Endothelial cell of umbilical vein (primary cell): ENCODE measurements around the gene OLFM1. TPM values are rescaled to one million over a fixed set of nuclear protein-coding genes. Genes with fewer than 3 reads are reported as not detected.

ENCODE experiments used
- BruUV-seq: library from RNA; stranded (reverse); fragments of 400-500 nt; replicated peaks from 2 replicates; lab custom pipeline; 2021; lab: Mats Ljungman, UMichigan
- CTCF ChIA-PET: fragments of 300-600, 350-600 bp; sonication (Branson Sonifier 250); formaldehyde crosslinking; loops from one replicate; lab custom pipeline; 2021; ENCODE audit warnings: antibody characterized with exemption, inconsistent platforms; lab: Charles Lee
- POLR2A ChIA-PET: fragments of 300-600, 350-600 bp; sonication (Branson Sonifier 250); formaldehyde crosslinking; loops from one replicate; lab custom pipeline; 2021; ENCODE audit warnings: antibody characterized with exemption, inconsistent platforms; lab: Charles Lee
- DNase-seq: peaks from one replicate; pipeline ENCODE4 v3.0.0-alpha.2; 2011; ENCODE audit warnings: low read depth, low spot score
- FAIRE-seq: peaks from 2 replicates; lab custom pipeline; 2011; peaks lifted over from hg19 to GRCh38; lab: Jason Lieb, UNC
- H2AFZ ChIP-seq: 2 replicates; pipeline ENCODE4 v1.6.0; 2012; ENCODE audit warnings: low read depth, low read length, control low read depth, inconsistent platforms
- H3K27ac ChIP-seq: 2 replicates; pipeline ENCODE4 v1.5.1; 2011; ENCODE audit warnings: low read depth, mild to moderate bottlenecking, control low read depth, low read length, moderate library complexity; ENCODE audit not compliant: insufficient read depth
- H3K27me3 ChIP-seq, 2 experiments: 2 replicates each; pipeline versions ENCODE4 v1.6.0 to v1.6.1; 2011; ENCODE audit warnings: low read length in 2 of 2, mixed read lengths in 1 of 2; ENCODE audit not compliant: control insufficient read depth in 2 of 2, insufficient read depth in 2 of 2
- H3K36me3 ChIP-seq, 2 experiments: 2 replicates in 1 of 2; 3 replicates in 1 of 2; pipeline ENCODE4 v1.5.1; 2011; ENCODE audit warnings: low read length in 2 of 2, mild to moderate bottlenecking in 1 of 2, moderate library complexity in 1 of 2; ENCODE audit not compliant: control insufficient read depth in 2 of 2, insufficient read depth in 2 of 2; ENCODE audit errors: extremely low read depth in 1 of 2
- H3K4me1 ChIP-seq: 3 replicates; pipeline ENCODE4 v1.5.1; 2011; ENCODE audit warnings: mild to moderate bottlenecking, low read length; ENCODE audit not compliant: control insufficient read depth, insufficient read depth; ENCODE audit errors: extremely low read depth
- H3K4me2 ChIP-seq: 2 replicates; pipeline ENCODE4 v1.6.1; 2011; ENCODE audit warnings: low read length, control low read depth, mixed read lengths; ENCODE audit not compliant: insufficient read depth
- H3K4me3 ChIP-seq, 3 experiments: fragments of 200-600 bp in 1 of 3; sonication (generic), shearing (Covaris generic) in 1 of 3; replicated peaks in 1 of 3; 2 replicates each; pipeline ENCODE4 v1.5.1; 2011 to 2016; ENCODE audit warnings: control low read depth in 3 of 3, low read length in 3 of 3, mild to moderate bottlenecking in 2 of 3, inconsistent platforms in 1 of 3, low read depth in 1 of 3, moderate library complexity in 1 of 3; ENCODE audit not compliant: insufficient read depth in 1 of 3
- H3K79me2 ChIP-seq: 2 replicates; pipeline ENCODE4 v1.6.0; 2012; ENCODE audit warnings: low read length, inconsistent platforms; ENCODE audit not compliant: control insufficient read depth, insufficient read depth
- H3K9ac ChIP-seq: replicated peaks from 2 replicates; pipeline ENCODE3; 2011; ENCODE audit warnings: low read length, control low read depth; ENCODE audit not compliant: insufficient read depth; ENCODE audit errors: extremely low read depth
- H3K9me1 ChIP-seq: replicated peaks from 3 replicates; pipeline ENCODE4 v1.6.0; 2011; ENCODE audit warnings: mild to moderate bottlenecking, low read length; ENCODE audit not compliant: control insufficient read depth, insufficient read depth; ENCODE audit errors: extremely low read depth
- H3K9me3 ChIP-seq: replicated peaks from 2 replicates; pipeline ENCODE4 v1.5.1; 2012; ENCODE audit warnings: low read length, inconsistent platforms; ENCODE audit not compliant: control insufficient read depth, insufficient read depth
- H4K20me1 ChIP-seq: replicated peaks from 2 replicates; pipeline ENCODE3; 2011; ENCODE audit warnings: mild to moderate bottlenecking, low read length; ENCODE audit not compliant: control insufficient read depth, insufficient read depth; ENCODE audit errors: extremely low read depth
- EZH2 ChIP-seq: IDR thresholded peaks from 2 replicates; pipeline ENCODE4 v1.6.1; 2012; ENCODE audit warnings: borderline replicate concordance, low read depth, mild to moderate bottlenecking, moderate library complexity, low read length, inconsistent platforms; ENCODE audit not compliant: severe bottlenecking
- FOS ChIP-seq: IDR thresholded peaks from 2 replicates; pipeline ENCODE4 v1.6.1; 2011; ENCODE audit warnings: mild to moderate bottlenecking, low read length, moderate library complexity, borderline replicate concordance; ENCODE audit not compliant: insufficient read depth
- JUN ChIP-seq: IDR thresholded peaks from 2 replicates; pipeline ENCODE4 v1.6.1; 2011; ENCODE audit warnings: borderline replicate concordance, low read depth; ENCODE audit not compliant: insufficient read length, insufficient read depth
- MYC ChIP-seq: IDR thresholded peaks from one replicate; pipeline ENCODE4 v1.6.1; 2011; ENCODE audit warnings: mild to moderate bottlenecking, low read depth, low read length
- POLR2AphosphoS5 ChIP-seq: IDR thresholded peaks from 2 replicates; pipeline ENCODE4 v1.6.1; 2012; ENCODE audit warnings: low read depth, mild to moderate bottlenecking, control low read depth, low read length, moderate library complexity; ENCODE audit not compliant: insufficient read depth
- dilution Hi-C: fragments of 300-500 bp; cut with MboI; formaldehyde crosslinking; loops from one replicate; pipeline ENCODE4 v1.15.0; 2019; ENCODE audit warnings: low sequenced_read_pairs; ENCODE audit not compliant: extremely low pct_ligation_motif_present
- intact Hi-C: fragments of 100-400 bp; cut with micrococcal nuclease; formaldehyde crosslinking; loops from one replicate; pipeline ENCODE4 v1.10.0; 2022
- polyA plus RNA-seq, 4 experiments: library from polyadenylated mRNA; depleted of rRNA in 3 of 4; stranded (reverse) in 3 of 4; unstranded in 1 of 4; fragments of >200 nt; gene quantifications; 2 replicates each; pipeline versions ENCODE4 v1.2.1 to v1.2.3, GENCODE V29; 2011 to 2012; ENCODE audit warnings: missing spikeins in 1 of 4
- total RNA-seq: library from RNA; stranded (reverse); gene quantifications from 2 replicates; pipeline ENCODE4 v1.2.3, GENCODE V29; 2021
- TF ChIP-seq, protein P1 (sequence below): IDR thresholded peaks from 2 replicates; pipeline ENCODE4 v1.6.1; 2011; ENCODE audit not compliant: insufficient read depth, insufficient read length
- TF ChIP-seq, protein P2 (sequence below), 2 donors: IDR thresholded peaks; 1 replicate in 1 of 2; 2 replicates in 1 of 2; pipeline ENCODE4 v1.5.1; 2011; ENCODE audit warnings: low read length in 2 of 2, mild to moderate bottlenecking in 2 of 2, moderate library complexity in 2 of 2, control low read depth in 1 of 2, inconsistent platforms in 1 of 2, low read depth in 1 of 2; ENCODE audit not compliant: insufficient read depth in 1 of 2; ENCODE audit errors: extremely low read depth in 1 of 2

OLFM1 gene
- total and polyA plus RNA-seq, 2 donors (not counting 3 experiments of a cell fraction or from before 2014, with no cell fraction given) = 0.07 to 0.95 TPM

DNA sequence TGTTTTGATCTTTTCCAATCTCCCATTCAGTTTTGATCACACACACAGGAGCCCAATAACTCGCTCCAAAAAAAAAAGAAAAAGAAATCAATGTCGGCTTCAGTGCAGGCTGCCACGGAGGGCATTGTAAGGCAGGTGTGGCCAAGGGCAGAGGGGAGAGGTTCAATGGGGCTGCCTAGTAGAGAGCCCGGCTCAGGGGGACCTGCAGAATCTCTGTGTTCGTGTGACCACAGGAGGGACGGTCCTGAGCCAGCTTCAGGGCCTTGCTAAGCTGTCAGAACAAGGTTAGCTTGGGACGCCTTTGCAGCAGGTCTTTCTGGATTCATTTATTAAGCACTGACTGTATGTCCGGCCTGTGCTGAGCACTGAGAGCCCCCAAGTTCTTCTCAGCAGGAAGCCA lies 22.2 kb downstream of the OLFM1 start:
- no peaks in the 10 kb centered on the region for H3K9me3 ChIP-seq
- H3K4me1 ChIP-seq = no peaks in the 10 kb centered on the region
- H3K4me3 ChIP-seq = no peak overlapping the region
- no peak overlapping the region for H3K9ac ChIP-seq
- BruUV-seq = no TSS peak
- H3K36me3 ChIP-seq = no peaks in the 10 kb centered on the region
- H2AFZ ChIP-seq = no peak overlapping the region
- H3K27me3 ChIP-seq = no peaks in the 10 kb centered on the region
- H3K79me2 ChIP-seq = no peaks in the 10 kb centered on the region
- TF ChIP-seq POLR2AphosphoS5 = no peak
- TF ChIP-seq EZH2 = no peak
- no peak for TF ChIP-seq JUN
- TF ChIP-seq FOS = no peak
- TF ChIP-seq, protein P1, sequence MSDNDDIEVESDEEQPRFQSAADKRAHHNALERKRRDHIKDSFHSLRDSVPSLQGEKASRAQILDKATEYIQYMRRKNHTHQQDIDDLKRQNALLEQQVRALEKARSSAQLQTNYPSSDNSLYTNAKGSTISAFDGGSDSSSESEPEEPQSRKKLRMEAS = no peak
- TF ChIP-seq, protein P2, sequence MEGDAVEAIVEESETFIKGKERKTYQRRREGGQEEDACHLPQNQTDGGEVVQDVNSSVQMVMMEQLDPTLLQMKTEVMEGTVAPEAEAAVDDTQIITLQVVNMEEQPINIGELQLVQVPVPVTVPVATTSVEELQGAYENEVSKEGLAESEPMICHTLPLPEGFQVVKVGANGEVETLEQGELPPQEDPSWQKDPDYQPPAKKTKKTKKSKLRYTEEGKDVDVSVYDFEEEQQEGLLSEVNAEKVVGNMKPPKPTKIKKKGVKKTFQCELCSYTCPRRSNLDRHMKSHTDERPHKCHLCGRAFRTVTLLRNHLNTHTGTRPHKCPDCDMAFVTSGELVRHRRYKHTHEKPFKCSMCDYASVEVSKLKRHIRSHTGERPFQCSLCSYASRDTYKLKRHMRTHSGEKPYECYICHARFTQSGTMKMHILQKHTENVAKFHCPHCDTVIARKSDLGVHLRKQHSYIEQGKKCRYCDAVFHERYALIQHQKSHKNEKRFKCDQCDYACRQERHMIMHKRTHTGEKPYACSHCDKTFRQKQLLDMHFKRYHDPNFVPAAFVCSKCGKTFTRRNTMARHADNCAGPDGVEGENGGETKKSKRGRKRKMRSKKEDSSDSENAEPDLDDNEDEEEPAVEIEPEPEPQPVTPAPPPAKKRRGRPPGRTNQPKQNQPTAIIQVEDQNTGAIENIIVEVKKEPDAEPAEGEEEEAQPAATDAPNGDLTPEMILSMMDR (IDR thresholded peaks at IDR 0.05; ENCODE audit: extremely low read depth in 1 of 2, insufficient read depth in 1 of 2, low read depth in 1 of 2, low read length in 2 of 2) = no peak
- no peak for TF ChIP-seq MYC
- intact Hi-C loops = no loop called here
- no peaks in the 10 kb centered on the region for H4K20me1 ChIP-seq
- H3K9me1 ChIP-seq = no peaks in the 10 kb centered on the region
- POLR2A ChIA-PET = no interaction called here
- dilution Hi-C loops = no loop called here
- no peak overlapping the region for H3K4me2 ChIP-seq
- no peak overlapping the region for H3K27ac ChIP-seq
- CTCF ChIA-PET = no interaction called here
- no peak for FAIRE-seq
- DNase-seq = no peak
